ENCODE data around the gene COP1. TPM values are rescaled to one million over a fixed set of nuclear protein-coding genes. Genes with fewer than 3 reads are reported as not detected.

Gene COP1
- total and polyA plus RNA-seq, 3 experiments from 2014 or later = 39.7 to 43.0 (median 40.6) TPM

- H3K36me3 Mint-ChIP-seq = peaks cover 48 to 76% (median 73%) of the 10 kb centered on the region in 3 donors
- H3K36me3 ChIP-seq (ENCODE audit: insufficient read depth, low read length) = peaks cover 8% of the 10 kb centered on the region
- no peak for DNase-seq
- peaks cover 0 to 3% (median 0%) of the 10 kb centered on the region in 5 donors for H3K9me3 Mint-ChIP-seq
- no peak overlapping the region for H3K4me3 Mint-ChIP-seq
- no peaks in the 10 kb centered on the region for H3K27me3 ChIP-seq (ENCODE audit: insufficient read depth, low read length, poor library complexity, severe bottlenecking)
- no peaks in the 10 kb centered on the region for H3K4me1 Mint-ChIP-seq
- no peaks in the 10 kb centered on the region for H3K27me3 Mint-ChIP-seq
- H3K27ac ChIP-seq (ENCODE audit: low read depth, low read length) = no peak overlapping the region
- no peaks in the 10 kb centered on the region for H3K9me3 ChIP-seq (ENCODE audit: low read length)
- CTCF ChIA-PET = no interaction called here
- H3K4me1 ChIP-seq (ENCODE audit: insufficient read depth, low read length) = no peaks in the 10 kb centered on the region
- H3K4me3 ChIP-seq (ENCODE audit: low read length) = no peak overlapping the region
- POLR2A ChIA-PET = no interaction called here
- H3K27ac Mint-ChIP-seq = no peak overlapping the region
These were observed 265.9 kb downstream of the COP1 start for GRCh38 chr1:175941164-175941563.

GRCh38 chr1:175936736-175937135, 270.4 kb downstream of the COP1 start:
- DNase-seq = no peak
- H3K9me3 ChIP-seq (ENCODE audit: low read length) = no peaks in the 10 kb centered on the region
- H3K27ac ChIP-seq (ENCODE audit: low read depth, low read length) = no peak overlapping the region
- H3K36me3 ChIP-seq (ENCODE audit: insufficient read depth, low read length) = peaks cover 8% of the 10 kb centered on the region
- H3K4me1 ChIP-seq (ENCODE audit: insufficient read depth, low read length) = no peaks in the 10 kb centered on the region
- CTCF ChIA-PET = no interaction called here
- Mint-ChIP-seq H3K4me3 (no peak overlapping the region), H3K4me1 (no peaks in the 10 kb centered on the region), H3K27ac (peak overlapping the region in 2 of 8 donors; percentile 20 to 74), H3K27me3 (no peaks in the 10 kb centered on the region), H3K36me3 (peaks cover 30 to 51% (median 51%) of the 10 kb centered on the region in 3 donors), H3K9me3 (peaks cover 0 to 11% (median 4%) of the 10 kb centered on the region in 5 donors)
- H3K27me3 ChIP-seq (ENCODE audit: insufficient read depth, low read length, poor library complexity, severe bottlenecking) = no peaks in the 10 kb centered on the region
- POLR2A ChIA-PET = no interaction called here
- no peak overlapping the region for H3K4me3 ChIP-seq (ENCODE audit: low read length)

DNA sequence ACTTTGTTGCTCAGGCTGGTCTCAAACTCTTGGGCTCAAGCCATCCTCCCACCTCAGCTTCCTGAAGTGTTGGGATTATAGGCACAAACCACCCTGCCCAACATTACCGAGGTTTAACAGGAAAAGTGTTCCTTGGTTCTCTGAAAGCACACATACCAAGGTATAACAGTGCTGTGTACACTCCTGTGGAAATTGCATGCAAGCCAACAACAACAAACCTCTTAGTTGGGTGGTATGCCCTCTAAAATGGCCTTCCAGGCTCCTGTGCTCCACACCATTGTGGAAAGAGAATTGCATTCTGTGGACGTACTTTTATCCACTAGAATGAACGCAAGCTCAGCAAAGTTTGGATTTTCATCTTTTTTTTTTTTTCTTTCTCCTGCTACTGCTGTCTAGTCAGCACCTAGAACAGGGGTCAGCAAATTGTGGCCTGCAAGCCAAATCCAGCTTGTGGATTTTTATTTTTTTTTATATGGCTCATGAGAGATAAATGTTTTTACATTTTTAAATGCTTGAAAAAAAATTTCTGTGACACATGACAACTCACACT, 271.4 kb downstream of the COP1 start:
- H3K4me3 ChIP-seq (ENCODE audit: low read length) = no peak overlapping the region
- no peak overlapping the region for H3K27ac Mint-ChIP-seq
- ChIA-PET CTCF (no interaction called here), POLR2A (no interaction called here)
- H3K4me1 Mint-ChIP-seq = no peaks in the 10 kb centered on the region
- no peaks in the 10 kb centered on the region for H3K4me1 ChIP-seq (ENCODE audit: insufficient read depth, low read length)
- H3K36me3 ChIP-seq (ENCODE audit: insufficient read depth, low read length) = peaks cover 8% of the 10 kb centered on the region
- no peaks in the 10 kb centered on the region for H3K27me3 Mint-ChIP-seq
- no peak overlapping the region for H3K27ac ChIP-seq (ENCODE audit: low read depth, low read length)
- H3K9me3 ChIP-seq (ENCODE audit: low read length) = no peaks in the 10 kb centered on the region
- DNase-seq = no peak
- H3K9me3 Mint-ChIP-seq = peaks cover 4 to 18% (median 9%) of the 10 kb centered on the region in 5 donors
- no peaks in the 10 kb centered on the region for H3K27me3 ChIP-seq (ENCODE audit: insufficient read depth, low read length, poor library complexity, severe bottlenecking)
- peaks cover 19 to 48% (median 46%) of the 10 kb centered on the region in 3 donors for H3K36me3 Mint-ChIP-seq
- no peak overlapping the region for H3K4me3 Mint-ChIP-seq

DNA sequence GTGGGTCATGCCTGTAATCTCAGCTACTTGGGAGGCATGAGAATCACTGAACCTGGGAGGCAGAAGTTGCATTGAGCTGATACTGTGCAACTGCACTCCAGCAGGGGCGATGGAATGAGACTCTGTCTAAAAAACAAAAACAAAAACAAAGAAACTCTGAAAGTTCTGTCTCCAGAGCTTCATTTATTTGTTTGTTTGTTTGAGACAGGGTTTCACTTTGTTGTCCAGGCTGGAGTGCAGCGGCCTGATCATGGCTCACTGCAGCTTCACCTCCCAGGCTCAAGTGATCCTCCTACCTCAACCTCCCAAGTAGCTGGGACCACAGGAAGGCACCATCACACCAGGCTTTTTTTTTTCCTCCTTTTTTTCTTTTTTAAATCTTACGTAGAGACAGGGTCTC, 271.9 kb downstream of the COP1 start:
- Mint-ChIP-seq H3K9me3 (peaks cover 4 to 20% (median 9%) of the 10 kb centered on the region in 5 donors), H3K36me3 (peaks cover 17 to 43% (median 42%) of the 10 kb centered on the region in 3 donors), H3K27ac (no peak overlapping the region), H3K4me1 (no peaks in the 10 kb centered on the region), H3K4me3 (no peak overlapping the region), H3K27me3 (no peaks in the 10 kb centered on the region)
- H3K9me3 ChIP-seq (ENCODE audit: low read length) = no peaks in the 10 kb centered on the region
- no peaks in the 10 kb centered on the region for H3K4me1 ChIP-seq (ENCODE audit: insufficient read depth, low read length)
- CTCF ChIA-PET = no interaction called here
- H3K27ac ChIP-seq (ENCODE audit: low read depth, low read length) = no peak overlapping the region
- H3K27me3 ChIP-seq (ENCODE audit: insufficient read depth, low read length, poor library complexity, severe bottlenecking) = no peaks in the 10 kb centered on the region
- H3K4me3 ChIP-seq (ENCODE audit: low read length) = no peak overlapping the region
- POLR2A ChIA-PET = no interaction called here
- peaks cover 5% of the 10 kb centered on the region for H3K36me3 ChIP-seq (ENCODE audit: insufficient read depth, low read length)
- no peak for DNase-seq

DNA sequence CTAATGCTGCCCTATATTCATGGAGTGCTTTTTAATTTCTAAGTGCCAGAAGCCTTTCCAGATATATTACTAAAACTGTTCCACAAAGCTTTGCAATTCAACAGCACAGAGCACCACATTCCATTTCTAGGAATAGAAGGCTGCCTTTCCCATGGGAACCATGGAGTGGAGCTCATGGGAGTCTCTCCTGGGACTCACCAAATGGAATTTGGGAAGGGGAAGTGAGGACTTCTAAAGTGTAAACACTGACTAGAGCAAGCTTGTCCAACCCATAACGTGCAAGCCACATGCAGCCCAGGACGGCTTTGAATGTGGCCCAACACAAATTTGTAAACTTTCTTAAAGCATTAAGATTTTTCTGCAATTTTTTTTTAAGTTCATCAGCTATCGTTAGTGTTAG, 273.3 kb downstream of the COP1 start:
- Histone ChIP-seq H3K27ac (ENCODE audit: low read depth, low read length) (no peak overlapping the region), H3K9me3 (ENCODE audit: low read length) (no peaks in the 10 kb centered on the region), H3K4me1 (ENCODE audit: insufficient read depth, low read length) (no peaks in the 10 kb centered on the region), H3K27me3 (ENCODE audit: insufficient read depth, low read length, poor library complexity, severe bottlenecking) (no peaks in the 10 kb centered on the region), H3K36me3 (ENCODE audit: insufficient read depth, low read length) (no peaks in the 10 kb centered on the region), H3K4me3 (ENCODE audit: low read length) (no peak overlapping the region)
- no peak overlapping the region for H3K27ac Mint-ChIP-seq
- peaks cover 12 to 41% (median 36%) of the 10 kb centered on the region in 3 donors for H3K36me3 Mint-ChIP-seq
- no peak overlapping the region for H3K4me3 Mint-ChIP-seq
- CTCF ChIA-PET = interaction anchor here (1.0 kb wide), 1 partner anchor 14 kb away, joined by 3 read pairs; no protein-coding TSS in a partner anchor
- POLR2A ChIA-PET = no interaction called here
- H3K4me1 Mint-ChIP-seq = no peaks in the 10 kb centered on the region
- no peak for DNase-seq
- H3K9me3 Mint-ChIP-seq = peaks cover 11 to 29% (median 14%) of the 10 kb centered on the region in 5 donors
- no peaks in the 10 kb centered on the region for H3K27me3 Mint-ChIP-seq

DNA sequence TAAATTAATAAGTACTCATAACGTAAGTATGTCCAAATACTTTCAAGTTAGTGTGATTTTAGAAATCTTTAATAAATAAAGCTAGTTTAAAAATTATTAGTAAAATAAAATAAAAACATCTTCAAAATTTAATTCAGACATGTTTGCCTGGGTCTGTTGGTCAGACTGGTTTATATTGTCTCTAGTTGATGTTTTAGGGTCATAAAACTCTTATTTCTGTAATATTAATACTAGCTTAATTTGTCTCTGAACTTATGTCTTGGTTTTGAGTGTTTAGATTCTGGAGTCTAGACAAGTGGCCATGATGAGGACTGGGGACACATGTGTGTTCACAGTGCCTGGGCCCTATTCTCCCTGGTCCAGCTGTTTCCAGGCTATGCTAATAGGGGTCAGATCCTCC, 279.1 kb downstream of the COP1 start:
- no peaks in the 10 kb centered on the region for H3K4me1 Mint-ChIP-seq

GRCh38 chr1:175922254-175922881, 284.7 kb downstream of the COP1 start:
- ChIA-PET CTCF (no interaction called here), POLR2A (no interaction called here)
- Mint-ChIP-seq H3K4me1 (no peaks in the 10 kb centered on the region), H3K27me3 (no peaks in the 10 kb centered on the region), H3K9me3 (peaks cover 4 to 28% (median 19%) of the 10 kb centered on the region in 5 donors), H3K4me3 (no peak overlapping the region), H3K36me3 (peaks cover 23 to 57% (median 34%) of the 10 kb centered on the region in 3 donors), H3K27ac (no peak overlapping the region)
- Histone ChIP-seq H3K27me3 (ENCODE audit: insufficient read depth, low read length, poor library complexity, severe bottlenecking) (no peaks in the 10 kb centered on the region), H3K4me1 (ENCODE audit: insufficient read depth, low read length) (no peaks in the 10 kb centered on the region), H3K36me3 (ENCODE audit: insufficient read depth, low read length) (no peaks in the 10 kb centered on the region), H3K9me3 (ENCODE audit: low read length) (no peaks in the 10 kb centered on the region), H3K27ac (ENCODE audit: low read depth, low read length) (no peak overlapping the region), H3K4me3 (ENCODE audit: low read length) (no peak overlapping the region)
- DNase-seq = no peak

More for the DNA sequence above, 279.1 kb downstream of the COP1 start:
- no peaks in the 10 kb centered on the region for H3K9me3 ChIP-seq (ENCODE audit: low read length)
- no peak overlapping the region for H3K27ac Mint-ChIP-seq
- no peak overlapping the region for H3K4me3 ChIP-seq (ENCODE audit: low read length)
- ChIA-PET CTCF (no interaction called here), POLR2A (no interaction called here)
- no peaks in the 10 kb centered on the region for H3K4me1 ChIP-seq (ENCODE audit: insufficient read depth, low read length)
- H3K9me3 Mint-ChIP-seq = peaks cover 25 to 60% (median 35%) of the 10 kb centered on the region in 5 donors
- no peaks in the 10 kb centered on the region for H3K27me3 ChIP-seq (ENCODE audit: insufficient read depth, low read length, poor library complexity, severe bottlenecking)
- H3K27me3 Mint-ChIP-seq = no peaks in the 10 kb centered on the region
- H3K27ac ChIP-seq (ENCODE audit: low read depth, low read length) = no peak overlapping the region
- no peak for DNase-seq
- peaks cover 11 to 51% (median 32%) of the 10 kb centered on the region in 3 donors for H3K36me3 Mint-ChIP-seq
- no peaks in the 10 kb centered on the region for H3K36me3 ChIP-seq (ENCODE audit: insufficient read depth, low read length)
- H3K4me3 Mint-ChIP-seq = no peak overlapping the region

DNA sequence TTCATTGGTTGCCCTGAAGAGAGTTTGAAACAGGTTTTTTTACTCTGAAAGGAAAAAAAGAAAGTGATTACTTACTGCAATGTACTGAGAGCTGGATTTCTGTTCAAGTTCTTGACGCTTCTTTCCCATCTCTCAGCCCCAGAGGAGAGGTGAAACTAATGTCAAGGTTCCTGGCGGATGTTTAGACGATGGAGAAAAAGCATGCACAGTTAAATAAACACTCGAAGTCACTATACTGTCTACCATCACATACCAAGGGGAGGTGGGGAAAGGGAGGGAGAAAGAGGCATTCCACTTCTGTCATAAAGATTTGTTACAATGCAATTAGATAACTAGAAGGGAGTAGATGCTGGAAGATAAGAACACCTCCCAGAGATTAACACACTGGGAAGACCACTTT, 286.7 kb downstream of the COP1 start:
- H3K4me3 ChIP-seq (ENCODE audit: low read length) = no peak overlapping the region
- DNase-seq = no peak
- H3K9me3 ChIP-seq (ENCODE audit: low read length) = no peaks in the 10 kb centered on the region
- CTCF ChIA-PET = interaction anchor here (1.1 kb wide), 1 partner anchor 14 kb away, joined by 3 read pairs; no protein-coding TSS in a partner anchor
- Mint-ChIP-seq H3K4me3 (no peak overlapping the region), H3K27ac (no peak overlapping the region), H3K27me3 (no peaks in the 10 kb centered on the region), H3K36me3 (peaks cover 18 to 52% (median 23%) of the 10 kb centered on the region in 3 donors), H3K4me1 (no peaks in the 10 kb centered on the region), H3K9me3 (peaks cover 5 to 19% (median 9%) of the 10 kb centered on the region in 5 donors)
- POLR2A ChIA-PET = no interaction called here
- H3K27ac ChIP-seq (ENCODE audit: low read depth, low read length) = no peak overlapping the region
- H3K4me1 ChIP-seq (ENCODE audit: insufficient read depth, low read length) = no peaks in the 10 kb centered on the region
- H3K36me3 ChIP-seq (ENCODE audit: insufficient read depth, low read length) = no peaks in the 10 kb centered on the region
- no peaks in the 10 kb centered on the region for H3K27me3 ChIP-seq (ENCODE audit: insufficient read depth, low read length, poor library complexity, severe bottlenecking)

Measured in CD8-positive, alpha-beta memory T cell (primary cell).